Activated CD4-positive, alpha-beta T cell treated with anti-CD3 and anti-CD28 coated beads, Interleukin-10, Interleukin-2, amounts not matched to agents 100 ng/mL and 50 ng/mL, durations not matched to agents 16 hours and 8 hours (primary cell): ENCODE measurements around the gene ASNS.
"Not testable (repeated sequence)": the region's sequence is repeated elsewhere in the genome, so short reads cannot be mapped to it uniquely, and the experiment has no call there.

Experiments
- DNase-seq: peaks from one replicate; pipeline ENCODE4 v3.0.0-alpha.2; 2020

ASNS gene, protein sequence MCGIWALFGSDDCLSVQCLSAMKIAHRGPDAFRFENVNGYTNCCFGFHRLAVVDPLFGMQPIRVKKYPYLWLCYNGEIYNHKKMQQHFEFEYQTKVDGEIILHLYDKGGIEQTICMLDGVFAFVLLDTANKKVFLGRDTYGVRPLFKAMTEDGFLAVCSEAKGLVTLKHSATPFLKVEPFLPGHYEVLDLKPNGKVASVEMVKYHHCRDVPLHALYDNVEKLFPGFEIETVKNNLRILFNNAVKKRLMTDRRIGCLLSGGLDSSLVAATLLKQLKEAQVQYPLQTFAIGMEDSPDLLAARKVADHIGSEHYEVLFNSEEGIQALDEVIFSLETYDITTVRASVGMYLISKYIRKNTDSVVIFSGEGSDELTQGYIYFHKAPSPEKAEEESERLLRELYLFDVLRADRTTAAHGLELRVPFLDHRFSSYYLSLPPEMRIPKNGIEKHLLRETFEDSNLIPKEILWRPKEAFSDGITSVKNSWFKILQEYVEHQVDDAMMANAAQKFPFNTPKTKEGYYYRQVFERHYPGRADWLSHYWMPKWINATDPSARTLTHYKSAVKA

DNA sequence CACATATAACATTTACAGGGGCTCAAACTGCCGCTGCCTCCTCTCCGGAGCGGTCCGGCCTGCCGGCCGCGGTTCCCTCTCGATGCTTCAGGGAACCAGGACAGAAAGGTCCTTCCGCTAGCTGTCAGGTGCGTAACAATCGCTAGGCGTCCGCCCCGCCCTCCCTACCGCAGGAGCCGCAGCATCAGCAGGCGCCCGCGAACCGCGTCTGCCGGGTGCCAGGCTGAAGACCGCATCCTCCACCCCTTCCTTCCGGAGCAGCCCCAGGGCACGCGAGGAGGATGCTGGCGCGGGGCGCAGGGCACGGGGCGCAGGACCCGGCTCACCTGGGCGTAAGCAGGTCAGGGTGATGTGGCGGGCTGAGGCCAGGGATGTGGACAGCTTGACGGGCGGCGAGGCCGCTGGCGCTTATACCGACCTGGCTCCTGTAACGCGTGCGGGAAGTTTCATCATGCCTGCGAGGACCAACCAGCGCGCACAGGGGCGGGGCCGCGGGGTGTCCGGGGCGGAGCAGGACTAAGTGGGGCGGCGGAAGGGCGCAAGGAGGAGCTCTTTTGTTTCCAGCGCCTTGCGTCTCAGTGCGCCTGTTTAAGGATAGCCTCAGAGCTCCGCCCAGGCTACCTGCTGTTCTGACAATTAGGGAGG, at the start of gene ASNS:
ASNS (minus strand) TSS at position 384 of the 645 bp plus-strand sequence. CDS start 3,252 bp downstream, outside the sequence.
- DNase-seq: peak; percentile 96

DNA sequence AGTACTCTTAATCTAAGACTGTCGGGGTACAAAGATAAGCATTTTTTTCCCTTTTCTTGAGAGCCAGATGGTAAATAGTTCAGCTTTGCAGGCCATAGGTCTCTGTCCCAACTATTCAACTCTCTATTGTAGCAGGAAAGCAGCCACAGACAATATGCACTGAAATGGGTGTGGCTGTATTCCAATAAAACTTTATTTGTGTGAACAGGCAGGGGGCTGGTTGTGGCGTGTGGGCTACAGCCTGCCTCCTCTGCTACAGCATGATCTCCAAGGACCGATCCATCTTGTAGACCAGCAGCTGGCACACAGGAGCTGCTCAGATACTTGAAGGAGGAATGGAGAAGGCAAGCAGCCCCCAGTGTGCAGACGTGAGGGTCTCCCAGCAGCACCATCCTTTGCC, 49.0 kb upstream of the ASNS start:
- not testable (repeated sequence) for DNase-seq

DNA sequence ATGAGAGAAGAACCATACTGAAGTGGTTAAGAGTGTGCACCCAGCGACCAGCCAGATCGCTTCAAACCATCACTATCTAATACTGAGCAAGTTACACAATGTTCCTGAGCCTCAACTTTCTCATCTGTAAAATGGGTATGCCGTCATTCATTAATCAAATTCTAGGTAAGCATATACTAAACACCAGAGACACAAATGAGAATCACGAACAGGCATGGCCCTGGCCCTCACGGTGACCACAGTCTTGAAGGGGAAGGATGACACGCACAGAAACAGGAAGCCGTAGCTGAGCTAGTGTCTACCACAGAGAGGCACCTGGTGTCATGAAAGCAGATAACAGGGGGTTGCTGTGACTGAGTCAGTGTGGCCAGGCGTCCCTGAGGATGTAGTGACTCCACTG, 43.1 kb upstream of the ASNS start:
- DNase-seq: peak; percentile 48

DNA sequence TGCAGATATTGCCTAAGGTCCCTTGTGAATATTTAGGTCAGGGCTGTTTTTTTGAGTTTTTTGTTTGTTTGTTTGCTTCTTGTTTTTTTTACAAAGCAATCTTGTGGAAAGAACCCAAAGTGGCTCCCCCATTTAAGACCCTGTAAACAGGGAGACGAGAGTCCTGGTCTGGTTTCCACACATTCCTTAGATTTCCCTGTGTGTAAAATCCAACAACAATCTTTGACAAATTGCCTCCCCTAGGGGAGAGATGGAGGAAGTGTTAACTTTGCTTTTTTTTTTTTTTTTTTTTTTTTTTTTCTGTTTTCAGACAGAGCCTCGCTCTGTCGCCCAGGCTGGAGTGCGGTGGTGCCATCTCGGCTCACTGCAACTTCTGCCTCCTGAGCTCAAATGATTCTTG, 40.1 kb upstream of the ASNS start:
- not testable (repeated sequence) for DNase-seq

DNA sequence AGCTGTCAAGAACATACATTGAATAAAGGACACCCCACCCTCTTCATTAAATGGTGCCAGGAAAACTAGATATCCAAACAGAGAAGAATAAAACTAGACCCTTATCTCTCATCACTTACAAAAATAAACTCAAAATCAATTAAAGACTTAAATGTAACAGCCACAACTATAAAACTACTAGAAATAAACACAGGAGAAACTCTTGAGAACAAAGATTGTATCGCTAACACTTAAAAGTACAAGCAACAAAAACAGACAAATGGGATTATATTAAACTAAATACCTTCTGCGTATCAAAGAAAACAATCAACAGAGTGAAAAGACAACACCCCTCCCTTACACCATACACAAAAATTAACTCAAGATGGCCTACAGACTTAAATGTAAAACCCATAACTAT, 24.7 kb upstream of the ASNS start:
- not testable (repeated sequence) for DNase-seq

DNA sequence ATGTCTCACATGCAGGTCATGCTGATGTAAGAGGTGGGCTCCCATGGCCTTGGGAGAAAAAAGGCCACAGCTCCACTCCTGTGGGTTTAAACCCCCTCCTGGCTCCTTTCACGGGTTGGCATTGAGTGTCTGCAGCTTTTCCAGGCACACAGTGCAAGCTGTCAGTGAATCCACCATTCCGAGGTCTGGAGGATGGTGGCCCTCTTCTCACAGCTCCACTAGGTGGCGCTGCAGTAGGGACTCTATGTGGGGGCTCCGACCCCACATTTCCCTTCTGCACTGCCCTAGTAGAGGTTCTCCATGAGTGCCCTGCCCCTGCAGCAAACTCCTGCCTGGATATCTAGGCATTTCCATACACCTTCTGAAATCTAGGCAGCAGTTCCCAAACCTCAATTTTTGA, 19.5 kb upstream of the ASNS start:
- DNase-seq: not testable (repeated sequence)

DNA sequence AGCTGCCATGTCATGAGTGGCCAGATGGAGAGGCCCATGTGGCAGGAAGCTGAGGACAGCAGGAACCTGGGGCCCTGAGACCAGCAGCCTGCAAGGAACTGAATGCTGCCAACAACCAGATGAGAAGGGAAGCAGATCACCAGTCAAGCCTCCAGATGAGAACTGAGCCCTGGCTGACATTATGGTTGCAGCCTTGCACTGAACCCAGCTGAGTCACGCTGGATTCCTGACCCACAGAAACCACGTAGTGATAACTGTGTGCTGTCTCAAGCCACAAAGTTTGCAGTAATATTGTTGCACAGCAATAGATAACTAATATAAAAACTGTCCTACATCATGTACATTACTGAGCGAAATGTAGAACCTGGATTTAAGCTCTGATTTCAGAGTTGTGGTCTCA, 7.3 kb upstream of the ASNS start:
- peak; percentile 18 for DNase-seq

DNA sequence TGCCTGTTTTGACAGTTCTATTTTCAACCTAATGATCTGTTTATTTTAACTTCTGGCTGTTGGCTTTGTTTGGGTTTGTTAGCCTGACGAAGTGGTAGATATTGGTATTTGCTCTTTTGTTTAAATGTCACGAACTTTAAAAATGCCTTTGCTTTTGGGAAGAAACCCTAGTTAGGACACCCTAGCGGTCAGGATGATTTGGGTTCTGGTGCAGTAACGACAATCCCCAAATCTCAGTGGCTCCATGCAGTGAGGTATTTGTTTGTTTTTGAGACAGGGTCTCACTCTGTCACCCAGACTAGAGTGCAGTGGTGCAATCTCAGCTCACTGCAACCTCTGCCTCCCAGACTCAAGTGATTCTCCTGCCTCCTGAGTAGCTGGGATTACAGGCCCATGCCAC, 2.7 kb upstream of the ASNS start:
- DNase-seq: not testable (repeated sequence)

DNA sequence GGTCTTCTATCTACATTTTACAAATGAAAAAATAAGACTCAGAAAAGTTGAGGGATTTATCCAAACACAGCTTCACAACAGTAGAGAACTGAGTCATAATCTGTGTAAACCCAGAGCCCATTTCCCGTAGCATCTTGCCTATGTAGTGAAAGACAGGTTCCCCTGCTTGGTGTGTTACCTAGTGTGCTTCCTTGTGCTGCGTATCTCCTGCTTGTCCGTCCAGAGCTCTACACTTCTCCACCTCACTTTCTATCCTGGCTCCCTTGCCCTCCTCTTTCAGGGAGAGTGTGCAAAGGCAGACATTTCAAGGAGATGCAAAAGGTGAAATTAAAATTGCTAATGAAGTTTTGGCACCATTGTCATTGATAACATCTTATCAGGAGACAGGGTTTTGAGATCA, 1.4 kb upstream of the ASNS start:
- DNase-seq: no peak

DNA sequence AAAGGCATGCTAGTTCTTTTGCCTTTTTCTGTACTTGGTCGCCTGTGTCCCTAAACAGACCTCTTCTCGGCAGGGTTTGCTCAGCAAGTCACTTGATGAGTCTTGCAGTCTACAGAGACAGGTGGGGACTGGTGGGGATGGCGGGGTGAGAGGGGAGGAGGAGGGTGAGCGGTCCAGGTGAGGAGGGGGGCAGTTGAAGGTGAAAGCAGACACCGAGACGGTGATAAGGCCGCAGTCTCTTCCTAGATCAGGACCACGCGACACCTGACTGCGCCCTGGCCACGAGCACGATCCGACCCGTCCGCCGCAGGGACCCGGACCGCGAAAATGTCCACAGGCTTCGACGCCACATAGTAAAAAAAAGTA, 566 bp downstream of the ASNS start:
- DNase-seq: peak; percentile 45

DNA sequence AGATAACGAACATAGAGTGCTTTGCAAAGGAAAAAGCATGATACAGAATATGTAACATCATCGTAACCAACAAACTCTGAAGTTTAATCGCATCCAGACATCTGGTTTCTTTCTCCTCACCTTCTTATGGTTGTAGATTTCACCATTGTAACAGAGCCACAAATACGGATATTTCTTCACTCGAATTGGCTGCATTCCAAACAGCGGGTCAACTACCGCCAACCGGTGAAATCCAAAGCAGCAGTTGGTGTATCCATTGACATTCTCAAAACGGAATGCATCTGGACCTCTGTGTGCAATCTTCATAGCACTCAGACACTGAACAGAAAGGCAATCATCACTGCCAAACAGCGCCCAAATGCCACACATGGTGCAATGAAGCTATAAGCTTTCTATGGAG, 3.4 kb downstream of the ASNS start:
- DNase-seq: no peak

DNA sequence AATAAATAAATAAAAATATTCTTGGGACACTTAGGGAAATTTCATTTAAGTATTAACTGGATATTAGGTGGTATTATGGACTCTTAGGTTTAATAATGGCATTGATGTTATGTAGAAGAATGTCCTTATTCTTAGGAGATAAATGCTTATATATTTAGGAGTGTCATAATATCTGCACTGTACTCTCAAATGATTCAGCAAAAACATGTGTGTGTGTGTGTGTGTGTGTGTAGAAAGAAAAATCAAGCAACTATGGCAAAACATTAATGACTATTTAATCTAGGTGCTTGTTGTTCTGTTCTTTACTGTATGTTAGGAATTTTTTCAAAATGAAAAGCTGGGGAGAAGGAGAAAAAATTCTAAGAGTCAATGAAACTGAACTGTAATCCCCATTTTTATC, 3.9 kb downstream of the ASNS start:
- no peak for DNase-seq

DNA sequence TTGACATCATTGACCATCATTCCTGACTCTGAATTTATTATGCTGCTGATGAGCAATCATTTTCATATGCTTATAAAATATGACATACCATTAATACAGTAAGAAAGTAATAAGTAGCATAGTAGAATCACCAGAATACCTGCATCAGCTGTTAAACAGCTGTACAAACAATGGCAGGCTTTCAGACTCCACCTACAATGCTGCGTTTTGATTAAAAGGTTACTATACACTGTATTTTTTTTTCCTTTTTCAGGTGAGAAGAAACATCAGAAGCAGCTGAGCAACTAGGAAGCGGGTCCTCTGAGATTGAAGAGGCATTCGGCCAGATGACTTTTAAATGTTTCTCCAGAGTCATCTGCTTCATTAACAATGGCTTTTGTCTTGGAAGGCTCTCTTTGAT, 7.1 kb downstream of the ASNS start:
- DNase-seq: no peak

DNA sequence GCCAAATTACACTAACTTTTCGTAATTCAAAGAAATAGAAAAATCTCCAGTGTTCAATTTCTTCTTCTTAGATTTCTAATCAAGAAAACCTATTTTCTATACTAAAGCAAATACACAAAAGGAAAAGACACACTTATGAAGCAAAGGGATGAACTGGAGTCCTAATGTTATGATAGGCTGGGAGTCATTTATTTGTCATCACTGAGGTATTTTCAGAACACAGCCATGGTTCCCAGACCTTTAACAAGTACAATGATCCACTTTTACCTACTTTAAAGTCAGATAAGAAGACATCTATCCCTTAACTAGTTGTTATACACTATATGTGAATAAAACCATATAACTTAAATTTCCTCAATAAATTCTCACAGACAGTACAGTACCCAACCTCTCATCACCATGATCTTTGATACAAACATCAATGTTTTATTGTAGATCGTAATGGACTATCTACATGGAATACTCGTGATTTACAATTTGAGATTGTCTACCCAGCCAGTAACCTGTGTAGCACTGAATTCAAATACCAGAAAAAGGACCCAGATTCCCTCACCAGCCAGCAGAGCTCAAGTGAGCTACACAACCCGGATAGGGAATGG, 12.5 kb downstream of the ASNS start:
- no peak for DNase-seq

DNA sequence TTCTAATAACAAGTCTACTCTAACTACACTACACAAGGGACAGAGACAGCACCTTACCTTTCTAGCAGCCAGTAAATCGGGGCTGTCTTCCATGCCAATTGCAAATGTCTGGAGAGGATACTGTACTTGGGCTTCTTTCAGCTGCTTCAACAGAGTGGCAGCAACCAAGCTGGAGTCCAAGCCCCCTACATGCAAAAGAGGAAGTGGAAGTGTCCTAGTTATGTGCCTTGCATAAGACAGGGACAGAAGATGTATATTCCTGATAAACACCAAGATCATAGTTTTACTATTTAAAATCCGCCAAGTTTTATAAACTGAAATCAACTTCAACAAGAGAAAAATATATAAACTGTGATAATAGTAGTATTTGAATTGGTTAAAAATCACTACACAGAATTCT, 14.0 kb downstream of the ASNS start:
- DNase-seq: no peak

DNA sequence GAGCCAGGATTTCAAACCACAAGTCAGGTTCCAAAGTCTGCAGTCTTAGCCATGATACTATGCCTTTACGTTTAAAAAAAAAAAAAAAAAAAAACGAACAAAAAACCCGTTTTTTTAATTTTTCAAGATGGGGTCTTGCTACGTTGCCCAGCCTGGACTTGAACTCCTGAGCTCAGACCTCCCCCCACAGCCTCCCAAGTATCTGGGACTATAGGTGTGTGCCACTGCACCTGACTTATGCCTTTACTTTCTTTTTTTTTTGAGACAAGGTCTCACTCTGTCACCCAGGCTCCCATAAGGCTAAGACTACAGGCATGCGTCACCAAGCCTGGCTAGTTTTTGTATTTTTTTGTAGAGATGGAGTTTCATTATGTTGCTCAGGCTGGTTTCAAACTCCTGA, 14.7 kb downstream of the ASNS start:
- no peak for DNase-seq

DNA sequence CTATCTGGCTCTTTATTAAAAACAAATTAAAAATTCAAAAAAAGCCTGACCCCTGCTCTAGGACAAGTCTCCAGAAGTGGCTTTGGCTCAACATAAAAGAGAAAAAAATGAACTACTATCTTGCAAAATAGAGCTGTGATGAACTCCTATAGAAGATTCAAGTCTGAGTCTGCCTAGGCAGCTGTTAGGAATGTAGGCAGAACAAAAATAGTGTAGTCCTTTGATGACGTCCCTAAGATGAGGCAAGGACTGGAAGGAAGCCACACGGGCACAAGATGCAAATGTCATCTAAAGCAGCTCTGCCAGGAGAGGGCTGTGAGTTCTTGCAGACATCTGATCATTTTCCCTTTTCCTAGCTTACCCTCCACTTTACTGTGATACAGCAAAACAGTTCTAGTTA, 20.5 kb downstream of the ASNS start:
- DNase-seq: no peak

DNA sequence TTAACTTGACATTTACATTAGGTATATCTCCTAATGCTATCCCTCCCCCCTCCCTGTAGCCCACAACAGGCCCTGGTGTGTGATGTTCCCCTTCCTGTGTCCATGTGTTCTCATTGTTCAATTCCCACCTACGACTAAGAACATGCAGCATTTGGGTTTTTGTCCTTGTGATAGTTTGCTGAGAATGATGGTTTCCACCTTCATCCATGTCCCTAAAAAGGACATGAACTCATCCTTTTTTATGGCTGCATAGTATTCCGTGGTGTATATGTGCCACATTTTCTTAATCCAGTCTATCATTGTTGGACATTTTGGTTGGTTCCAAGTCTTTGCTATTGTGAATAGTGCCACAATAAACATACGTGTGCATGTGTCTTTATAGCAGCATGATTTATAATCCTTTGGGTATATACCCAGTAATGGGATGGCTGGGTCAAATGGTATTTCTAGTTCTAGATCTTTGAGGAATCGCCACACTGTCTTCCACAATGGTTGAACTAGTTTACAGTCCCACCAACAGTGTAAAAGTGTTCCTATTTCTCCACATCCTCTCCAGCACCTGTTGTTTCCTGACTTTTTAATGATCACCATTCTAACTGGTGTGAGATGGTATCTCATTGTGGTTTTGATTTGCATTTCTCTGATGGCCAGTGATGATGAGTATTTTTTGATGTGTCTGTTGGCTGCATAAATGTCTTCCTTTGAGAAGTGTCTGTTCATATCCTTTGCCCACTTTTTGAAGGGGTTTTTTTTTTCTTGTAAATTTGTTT, 21.8 kb downstream of the ASNS start:
- not testable (repeated sequence) for DNase-seq

DNA sequence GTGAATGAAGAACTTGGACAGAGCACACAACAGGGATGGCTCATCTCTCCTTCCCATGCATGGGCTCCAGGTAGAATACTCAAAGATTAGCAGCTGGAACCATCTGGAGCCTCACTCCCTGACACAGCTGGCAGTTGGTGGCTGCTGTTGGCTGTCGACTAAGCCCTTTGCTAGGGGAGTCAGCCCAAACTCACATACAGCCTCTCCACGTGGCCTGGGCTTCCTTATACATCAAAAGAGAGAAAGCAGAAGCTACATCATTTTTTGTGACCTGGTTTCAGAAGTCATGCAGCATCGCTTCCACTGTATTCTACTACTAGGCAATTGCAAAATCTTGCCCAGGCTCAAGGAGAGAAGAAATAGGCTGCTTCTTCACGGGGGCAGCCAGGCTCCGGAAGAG, 24.4 kb downstream of the ASNS start:
- no peak for DNase-seq

DNA sequence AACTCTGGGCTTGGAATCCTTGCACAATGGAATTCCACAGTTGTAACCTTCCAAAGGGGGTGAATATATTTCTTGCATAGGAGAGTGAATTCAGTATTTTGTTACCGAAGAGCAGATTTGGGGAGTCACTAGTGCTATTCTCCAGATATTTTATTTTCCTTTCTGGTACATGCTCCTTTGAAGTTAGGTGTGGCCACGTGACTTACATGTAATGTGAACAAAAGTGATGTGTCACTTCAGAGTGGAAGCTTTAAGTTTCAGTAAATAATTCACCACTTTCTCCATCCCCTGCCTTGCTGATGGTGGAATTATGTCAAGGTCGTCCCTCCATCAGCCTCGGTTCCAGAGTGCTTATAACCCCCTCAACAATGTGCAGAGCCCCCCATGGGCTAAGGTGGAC, 25.3 kb downstream of the ASNS start:
- no peak for DNase-seq

DNA sequence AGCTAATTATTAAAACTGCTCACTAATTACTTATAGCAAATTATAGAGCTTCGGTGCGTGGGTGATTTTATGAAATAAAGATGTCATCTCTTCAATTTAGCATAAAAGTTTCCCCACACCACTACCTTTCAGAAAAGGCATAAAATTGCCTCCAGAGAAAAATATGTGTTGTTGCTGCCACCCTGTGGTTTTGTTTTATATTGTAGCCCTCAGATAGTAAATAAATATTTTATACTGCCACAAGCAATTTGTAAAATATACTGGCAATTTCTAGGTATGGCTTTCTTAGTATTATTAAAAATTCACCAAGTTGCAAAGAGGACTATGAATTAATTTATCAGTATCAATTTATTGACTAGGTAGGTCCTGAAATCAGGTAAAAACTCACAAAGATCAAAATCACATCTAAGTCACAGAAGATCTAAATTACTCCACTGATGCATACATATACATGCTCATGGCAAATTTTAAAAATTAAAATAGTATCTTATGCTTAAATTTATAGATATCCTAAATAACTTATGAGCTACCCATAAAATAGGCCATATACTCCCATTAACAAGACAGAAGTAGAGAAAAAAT, 26.5 kb downstream of the ASNS start:
- DNase-seq: peak; percentile 23

DNA sequence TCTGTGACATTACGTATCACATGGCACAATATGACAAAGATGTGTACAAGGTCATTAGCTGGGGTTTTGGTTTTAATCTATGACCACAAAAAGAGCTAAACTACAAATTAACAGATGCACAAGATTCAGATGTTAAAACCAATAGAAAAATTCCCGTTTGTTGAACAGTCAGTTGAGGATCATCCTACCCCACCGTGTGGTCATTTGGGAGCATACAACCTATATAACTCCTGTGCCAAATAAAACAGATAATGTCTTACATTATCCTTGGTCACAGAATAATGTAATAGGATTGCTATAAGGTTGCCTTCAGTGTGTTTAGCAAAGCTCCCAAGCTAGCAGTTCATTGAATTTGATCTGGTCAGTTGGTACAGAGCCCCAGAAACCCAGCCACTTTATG, 28.2 kb downstream of the ASNS start:
- DNase-seq: no peak
